ENCODE data around the gene CNOT1.

CNOT1 gene

GRCh38 chr16:58658796-58659211 is 29.2 kb upstream of the CNOT1 start:
- H3K4me3 ChIP-seq (ENCODE audit: low read length): no peak overlapping the region
- no peaks in the 10 kb centered on the region for H3K36me3 ChIP-seq (replicated peaks; ENCODE audit: low read depth, low read length)
- H3K9me3 ChIP-seq (ENCODE audit: insufficient read depth, low read length): no peaks in the 10 kb centered on the region
- no peak overlapping the region for H3K9ac ChIP-seq (ENCODE audit: low read length)
- no peaks in the 10 kb centered on the region for H3K79me2 ChIP-seq (ENCODE audit: low read length)
- no peaks in the 10 kb centered on the region for H3K4me1 ChIP-seq (ENCODE audit: low read length)
- no peak for TF ChIP-seq CTCF (IDR thresholded peaks at IDR 0.05; ENCODE audit: low read depth, low read length)
- TF ChIP-seq EZH2phosphoT487 (IDR thresholded peaks at IDR 0.05; ENCODE audit: low read depth): no peak
- H3K27me3 ChIP-seq (ENCODE audit: low read depth, low read length): 0 out of 2 replicates have a peak, but pooled peaks cover 4% of the 10 kb centered on the region
- no peak overlapping the region for H3K4me2 ChIP-seq (ENCODE audit: low read length)
- H2AFZ ChIP-seq (ENCODE audit: low read depth, low read length): no peak overlapping the region
- H3K27ac ChIP-seq (ENCODE audit: low read length): no peak overlapping the region
- no peaks in the 10 kb centered on the region for H4K20me1 ChIP-seq (ENCODE audit: insufficient read depth, low read length)

- H2AFZ ChIP-seq (ENCODE audit: low read depth, low read length): no peak overlapping the region
- no peaks in the 10 kb centered on the region for H4K20me1 ChIP-seq (ENCODE audit: insufficient read depth, low read length)
- no peak for TF ChIP-seq EZH2phosphoT487 (IDR thresholded peaks at IDR 0.05; ENCODE audit: low read depth)
- no peaks in the 10 kb centered on the region for H3K79me2 ChIP-seq (ENCODE audit: low read length)
- H3K4me2 ChIP-seq (ENCODE audit: low read length): no peak overlapping the region
- H3K36me3 ChIP-seq (replicated peaks; ENCODE audit: low read depth, low read length): no peaks in the 10 kb centered on the region
- H3K27me3 ChIP-seq (ENCODE audit: low read depth, low read length): 0 out of 2 replicates have a peak, but pooled peaks cover 13% of the 10 kb centered on the region
- H3K9ac ChIP-seq (ENCODE audit: low read length): no peak overlapping the region
- no peaks in the 10 kb centered on the region for H3K9me3 ChIP-seq (ENCODE audit: insufficient read depth, low read length)
- H3K4me3 ChIP-seq (ENCODE audit: low read length): no peak overlapping the region
- no peaks in the 10 kb centered on the region for H3K4me1 ChIP-seq (ENCODE audit: low read length)
- no peak overlapping the region for H3K27ac ChIP-seq (ENCODE audit: low read length)
Observed at GRCh38 chr16:58656899-58657298, 27.3 kb upstream of the CNOT1 start.

- Histone ChIP-seq H3K9ac (ENCODE audit: low read length) (no peak overlapping the region), H3K79me2 (ENCODE audit: low read length) (no peaks in the 10 kb centered on the region), H2AFZ (ENCODE audit: low read depth, low read length) (no peak overlapping the region), H4K20me1 (ENCODE audit: insufficient read depth, low read length) (no peaks in the 10 kb centered on the region), H3K4me2 (ENCODE audit: low read length) (no peak overlapping the region), H3K27ac (ENCODE audit: low read length) (no peak overlapping the region), H3K9me3 (ENCODE audit: insufficient read depth, low read length) (no peaks in the 10 kb centered on the region), H3K4me1 (ENCODE audit: low read length) (no peaks in the 10 kb centered on the region), H3K27me3 (ENCODE audit: low read depth, low read length) (0 out of 2 replicates have a peak, but pooled peaks cover 13% of the 10 kb centered on the region), H3K4me3 (ENCODE audit: low read length) (no peak overlapping the region), H3K36me3 (replicated peaks; ENCODE audit: low read depth, low read length) (no peaks in the 10 kb centered on the region)
- TF ChIP-seq EZH2phosphoT487 (IDR thresholded peaks at IDR 0.05; ENCODE audit: low read depth): no peak
- no peak for TF ChIP-seq CTCF (IDR thresholded peaks at IDR 0.05; ENCODE audit: low read depth, low read length)
Observed at GRCh38 chr16:58655215-58655596, 25.6 kb upstream of the CNOT1 start.

- Histone ChIP-seq H2AFZ (ENCODE audit: low read depth, low read length) (no peak overlapping the region), H3K9ac (ENCODE audit: low read length) (no peak overlapping the region), H3K9me3 (ENCODE audit: insufficient read depth, low read length) (no peaks in the 10 kb centered on the region), H3K4me1 (ENCODE audit: low read length) (no peaks in the 10 kb centered on the region), H3K27ac (ENCODE audit: low read length) (no peak overlapping the region), H4K20me1 (ENCODE audit: insufficient read depth, low read length) (no peaks in the 10 kb centered on the region), H3K4me3 (ENCODE audit: low read length) (no peak overlapping the region), H3K36me3 (replicated peaks; ENCODE audit: low read depth, low read length) (no peaks in the 10 kb centered on the region), H3K79me2 (ENCODE audit: low read length) (no peaks in the 10 kb centered on the region), H3K4me2 (ENCODE audit: low read length) (no peak overlapping the region), H3K27me3 (ENCODE audit: low read depth, low read length) (0 out of 2 replicates have a peak, but pooled peaks cover 13% of the 10 kb centered on the region)
- no peak for TF ChIP-seq EZH2phosphoT487 (IDR thresholded peaks at IDR 0.05; ENCODE audit: low read depth)
- no peak for TF ChIP-seq CTCF (IDR thresholded peaks at IDR 0.05; ENCODE audit: low read depth, low read length)
Observed at GRCh38 chr16:58654560-58655214, 25.1 kb upstream of the CNOT1 start.
